Retinal pigment epithelial cell (primary cell): ENCODE results near the gene STYXL1.

Source experiments
- DNase-seq: peaks from one replicate; pipeline ENCODE4 v3.0.0-alpha.2; 2010; ENCODE audit warnings: low read depth
- H3K4me3 ChIP-seq: 2 replicates; pipeline ENCODE4 v1.5.1; 2011; ENCODE audit warnings: mild to moderate bottlenecking, low read length, control low read depth, moderate library complexity
- TF ChIP-seq, protein P1 (sequence below): conservative IDR thresholded peaks from 2 replicates; pipeline ENCODE4 v1.5.1; 2011; ENCODE audit warnings: low read depth, low read length, control low read depth, inconsistent platforms

STYXL1 gene

DNA sequence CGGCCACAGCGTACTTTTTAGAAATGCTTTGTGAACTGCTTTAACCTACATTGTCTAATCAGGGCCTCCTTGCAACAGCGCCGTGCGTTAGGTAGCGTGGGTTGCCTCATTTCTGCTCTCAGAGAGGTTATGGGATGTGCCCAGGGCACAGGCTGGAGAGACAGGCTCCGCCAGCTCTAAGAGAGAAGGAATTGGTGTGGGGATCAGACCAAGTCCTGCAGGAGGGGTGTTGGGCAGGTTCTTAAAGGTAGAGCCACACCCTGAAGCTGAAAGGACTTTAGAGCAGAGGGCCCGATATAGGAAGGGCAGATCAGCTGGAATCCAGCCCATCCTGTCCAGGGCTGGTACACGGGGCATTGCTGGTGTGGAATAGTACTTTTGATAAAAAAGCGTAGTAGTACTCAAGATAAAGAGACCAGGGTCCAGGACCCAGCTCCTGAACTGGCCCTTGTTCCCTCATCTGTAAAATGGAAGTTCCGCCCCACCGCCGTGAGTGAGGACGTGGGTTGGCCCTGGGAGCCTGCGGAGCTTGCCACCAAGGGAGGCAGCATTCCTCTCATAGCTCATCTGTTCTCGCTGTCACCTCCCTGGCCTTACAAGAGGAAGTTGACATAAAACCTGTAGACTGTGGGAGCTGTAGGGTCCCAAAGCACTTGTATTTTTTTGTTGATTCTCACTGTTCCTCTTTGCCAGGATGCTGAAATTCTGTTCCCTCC lies 90.6 kb downstream of the STYXL1 start:
- H3K4me3 ChIP-seq = no peak overlapping the region
- TF ChIP-seq, protein P1, sequence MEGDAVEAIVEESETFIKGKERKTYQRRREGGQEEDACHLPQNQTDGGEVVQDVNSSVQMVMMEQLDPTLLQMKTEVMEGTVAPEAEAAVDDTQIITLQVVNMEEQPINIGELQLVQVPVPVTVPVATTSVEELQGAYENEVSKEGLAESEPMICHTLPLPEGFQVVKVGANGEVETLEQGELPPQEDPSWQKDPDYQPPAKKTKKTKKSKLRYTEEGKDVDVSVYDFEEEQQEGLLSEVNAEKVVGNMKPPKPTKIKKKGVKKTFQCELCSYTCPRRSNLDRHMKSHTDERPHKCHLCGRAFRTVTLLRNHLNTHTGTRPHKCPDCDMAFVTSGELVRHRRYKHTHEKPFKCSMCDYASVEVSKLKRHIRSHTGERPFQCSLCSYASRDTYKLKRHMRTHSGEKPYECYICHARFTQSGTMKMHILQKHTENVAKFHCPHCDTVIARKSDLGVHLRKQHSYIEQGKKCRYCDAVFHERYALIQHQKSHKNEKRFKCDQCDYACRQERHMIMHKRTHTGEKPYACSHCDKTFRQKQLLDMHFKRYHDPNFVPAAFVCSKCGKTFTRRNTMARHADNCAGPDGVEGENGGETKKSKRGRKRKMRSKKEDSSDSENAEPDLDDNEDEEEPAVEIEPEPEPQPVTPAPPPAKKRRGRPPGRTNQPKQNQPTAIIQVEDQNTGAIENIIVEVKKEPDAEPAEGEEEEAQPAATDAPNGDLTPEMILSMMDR = no peak
- DNase-seq = no peak

DNA sequence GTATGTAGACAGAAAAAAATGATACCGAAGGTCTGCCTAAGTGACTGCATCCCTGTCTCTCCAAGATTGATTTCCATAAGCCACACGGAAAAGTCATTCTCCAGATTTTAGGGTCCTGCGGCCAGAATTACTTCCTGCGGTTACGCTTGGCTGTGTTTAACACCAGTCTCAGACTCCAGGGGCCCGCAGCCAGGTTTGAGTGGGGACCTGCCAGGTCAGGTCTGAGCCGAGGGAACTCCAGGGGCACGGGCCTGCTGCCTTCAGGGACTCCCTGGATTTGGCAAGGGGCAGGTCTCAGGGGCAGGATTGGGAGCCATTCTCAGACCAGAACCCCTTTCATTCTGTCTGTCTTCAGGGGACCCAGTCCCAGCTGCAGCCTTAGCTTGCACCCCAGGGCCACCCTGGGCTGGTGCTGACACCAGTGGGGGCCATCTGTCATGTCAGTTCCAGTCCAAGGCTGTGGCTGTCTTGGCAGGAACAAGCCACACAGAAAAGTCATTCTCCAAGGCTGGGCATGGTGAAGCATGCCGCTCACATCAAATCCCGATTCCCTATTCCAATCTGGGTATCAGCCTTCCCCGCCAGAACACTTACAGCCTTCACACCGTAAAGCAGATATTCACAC lies 92.4 kb downstream of the STYXL1 start:
- TF ChIP-seq, protein P1 = no peak
- H3K4me3 ChIP-seq = no peak overlapping the region
- DNase-seq = no peak

DNA sequence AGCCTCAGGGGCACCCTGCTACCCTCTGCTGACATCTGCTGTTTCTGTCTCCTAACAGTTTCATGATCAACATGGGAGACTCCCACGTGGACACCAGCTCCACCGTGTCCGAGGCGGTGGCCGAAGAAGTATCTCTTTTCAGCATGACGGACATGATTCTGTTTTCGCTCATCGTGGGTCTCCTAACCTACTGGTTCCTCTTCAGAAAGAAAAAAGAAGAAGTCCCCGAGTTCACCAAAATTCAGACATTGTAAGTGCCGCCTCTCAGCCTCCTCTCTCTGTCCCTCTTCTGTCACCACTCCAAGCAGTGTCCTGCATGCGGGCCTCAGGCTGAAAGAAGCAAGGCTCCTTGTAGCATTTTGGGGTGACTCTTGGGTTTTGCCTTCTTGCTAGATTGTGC lies 93.9 kb downstream of the STYXL1 start:
- H3K4me3 ChIP-seq = no peak overlapping the region
- no peak for DNase-seq
- TF ChIP-seq, protein P1 = no peak

DNA sequence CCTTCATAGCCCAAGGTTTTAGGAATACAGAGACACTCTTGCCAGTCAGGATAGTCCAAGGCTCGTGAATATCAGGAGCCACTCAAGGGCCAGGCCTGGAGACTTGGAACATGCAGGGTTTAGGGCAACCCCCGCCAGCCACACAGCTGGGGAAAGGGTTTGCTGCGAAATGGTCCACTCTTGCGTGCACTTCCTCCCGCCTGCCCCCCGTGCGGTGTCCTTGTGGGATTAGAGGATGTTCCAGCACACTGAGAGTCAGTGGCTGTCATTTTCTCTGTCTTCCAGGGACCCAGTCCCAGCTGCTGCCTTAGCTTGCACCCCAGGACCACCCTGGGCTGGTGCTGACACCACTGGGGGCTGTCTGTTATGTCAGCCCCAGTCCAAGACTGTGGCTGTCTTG lies 94.4 kb downstream of the STYXL1 start:
- TF ChIP-seq, protein P1 = no peak
- no peak for DNase-seq
- H3K4me3 ChIP-seq = no peak overlapping the region

DNA sequence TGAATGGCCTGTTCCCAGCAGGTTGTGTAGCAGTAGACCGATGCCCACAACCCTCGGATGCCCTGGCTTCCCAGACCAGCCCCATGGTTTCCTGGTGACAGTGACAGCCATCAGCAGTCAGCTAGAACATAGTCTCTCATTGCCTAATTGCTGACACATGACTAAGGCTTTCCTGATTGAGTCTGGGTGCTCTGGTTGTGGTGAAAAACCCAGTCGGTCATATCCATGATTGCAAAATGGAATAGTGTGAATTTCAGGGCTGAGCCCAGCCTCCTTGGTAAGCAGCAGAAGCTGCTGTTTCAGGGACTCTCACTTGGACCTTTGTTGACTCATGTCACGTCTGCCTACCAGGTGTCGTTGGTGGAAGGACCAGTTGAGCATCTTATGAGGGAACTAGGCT lies 96.3 kb downstream of the STYXL1 start:
- DNase-seq = no peak
- H3K4me3 ChIP-seq = no peak overlapping the region
- TF ChIP-seq, protein P1 = no peak

DNA sequence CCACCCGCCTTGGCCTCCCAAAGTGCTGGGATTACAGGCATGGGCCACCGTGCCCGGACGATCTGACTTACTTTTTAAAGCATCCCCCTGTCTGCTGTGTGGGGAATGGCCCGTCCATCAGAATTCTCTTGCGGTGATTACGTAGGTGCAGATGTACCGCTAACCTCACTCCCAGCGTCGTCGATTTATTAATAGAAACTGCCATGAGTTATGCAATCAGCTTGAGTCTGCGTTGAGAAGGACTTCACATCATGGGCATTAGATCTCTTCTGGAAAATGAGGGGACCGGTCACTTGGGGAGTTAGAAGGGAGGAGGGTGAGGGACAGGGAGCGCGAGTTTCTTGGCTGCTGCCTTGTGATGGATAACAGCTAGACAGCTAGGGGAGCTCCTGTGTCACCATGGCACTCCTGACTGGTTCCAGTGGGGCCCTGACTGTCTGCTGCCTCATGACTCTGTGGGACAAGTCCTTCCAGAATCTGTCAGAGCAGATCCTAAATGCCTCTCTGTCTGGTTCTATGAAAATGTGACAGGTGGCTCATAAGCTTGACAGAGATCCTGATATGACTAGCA lies 97.6 kb downstream of the STYXL1 start:
- TF ChIP-seq, protein P1 = no peak
- H3K4me3 ChIP-seq = no peak overlapping the region
- no peak for DNase-seq

DNA sequence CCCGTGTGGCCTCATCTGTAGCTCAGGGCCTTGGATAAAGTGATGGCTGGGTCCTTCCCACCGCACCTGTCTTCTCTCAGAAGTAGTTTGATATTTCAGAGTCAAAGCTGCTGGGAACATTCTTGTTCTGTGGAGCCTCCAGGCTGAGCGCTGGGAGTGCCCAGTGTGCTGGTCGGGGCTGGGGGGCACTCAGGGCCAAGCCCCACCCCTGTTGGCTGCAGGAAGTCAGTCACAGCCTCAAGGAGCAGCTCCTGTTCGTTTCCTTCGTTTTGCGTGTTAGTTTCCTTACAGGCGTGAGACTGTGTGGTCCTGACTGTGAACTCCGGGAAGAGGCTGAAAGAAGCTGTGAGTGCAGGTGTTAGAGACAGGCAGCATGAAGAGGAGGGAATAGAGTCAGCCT lies 99.6 kb downstream of the STYXL1 start:
- H3K4me3 ChIP-seq = no peak overlapping the region
- TF ChIP-seq, protein P1 = no peak
- no peak for DNase-seq
